Glomerular visceral epithelial cell (primary cell): ENCODE data around the gene DDX18.
A peak's percentile ranks its signal among the peaks of the same experiment; 100 is the strongest.

Experiments used
- DNase-seq: peaks from one replicate; pipeline ENCODE4 v3.0.0-alpha.2; 2016; ENCODE audit errors: extremely low spot score

Gene DDX18

DNA sequence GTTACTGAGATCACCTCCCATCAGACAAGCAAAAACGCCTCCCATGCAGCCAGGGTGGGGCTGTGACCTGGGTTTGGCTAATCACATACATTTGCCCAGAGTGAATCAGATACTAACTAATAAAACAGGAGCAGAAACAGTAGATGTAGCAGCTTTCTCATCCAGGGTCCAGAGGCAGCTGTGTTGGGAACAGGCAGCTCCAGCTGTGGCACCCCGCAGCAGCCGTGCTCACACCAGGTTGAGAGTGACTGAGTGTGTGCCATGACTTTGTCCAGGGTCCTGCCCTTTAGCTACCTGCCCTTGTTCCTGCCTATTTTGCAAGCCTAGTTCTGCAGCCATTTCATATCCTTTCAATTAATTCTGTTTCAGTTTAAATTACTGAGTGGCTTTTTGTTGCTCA lies 20.5 kb downstream of the DDX18 start:
- DNase-seq: no peak

DNA sequence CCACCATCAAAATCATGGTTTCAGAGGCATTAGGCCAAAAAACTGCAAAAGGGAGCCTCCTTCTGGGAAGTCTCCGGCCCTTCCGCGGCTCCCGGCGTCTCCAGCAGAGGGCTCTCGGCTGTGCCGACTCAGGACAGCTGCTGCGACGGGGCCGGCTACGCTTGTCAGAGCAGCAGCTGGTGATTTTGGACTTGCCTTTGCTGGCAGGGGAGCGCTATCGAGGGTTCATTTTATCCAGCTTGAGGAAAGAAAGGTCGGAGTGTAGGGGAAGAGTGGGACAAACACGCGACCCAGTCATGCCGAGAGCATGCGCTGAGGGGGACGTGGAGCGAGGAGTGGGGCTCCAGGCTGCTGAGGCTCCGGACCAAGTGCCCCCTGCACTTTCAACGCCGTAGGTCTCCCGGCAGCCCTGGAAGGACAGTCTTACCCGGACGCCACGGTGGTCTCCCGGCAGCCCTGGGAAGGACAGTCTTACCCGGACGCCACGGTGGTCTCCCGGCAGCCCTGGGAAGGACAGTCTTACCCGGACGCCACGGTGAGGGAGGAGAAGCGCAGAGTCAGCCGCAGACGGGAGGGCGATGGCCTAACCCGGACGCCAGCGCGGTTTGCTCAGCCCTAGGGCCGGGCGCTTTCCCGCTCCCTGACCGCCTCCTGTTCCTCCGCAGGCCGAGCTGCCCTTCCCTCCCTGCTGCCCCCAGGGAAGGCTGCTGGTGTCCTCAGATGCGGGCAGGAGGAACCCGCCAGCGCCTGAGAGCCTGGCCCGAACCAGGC lies 21.7 kb downstream of the DDX18 start:
- DNase-seq: peak; percentile 79

DNA sequence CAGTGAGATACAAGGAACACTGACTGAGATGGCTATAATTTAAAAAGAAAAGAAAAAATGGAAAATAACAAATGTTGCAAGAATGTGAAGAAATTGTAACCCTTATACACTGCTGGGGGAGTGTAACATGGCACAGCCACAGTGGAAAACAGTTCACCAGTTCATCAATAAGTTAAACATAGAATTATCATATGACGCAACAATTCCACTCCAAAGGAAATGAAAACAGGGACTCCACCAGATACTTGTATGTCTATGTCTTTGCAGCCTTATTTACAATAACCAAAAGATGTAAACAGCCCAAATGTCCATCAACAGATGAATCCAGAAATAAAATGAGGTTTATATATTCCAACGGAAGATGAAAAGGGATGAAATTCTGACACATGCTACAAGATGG lies 30.8 kb downstream of the DDX18 start:
- no peak for DNase-seq

DNA sequence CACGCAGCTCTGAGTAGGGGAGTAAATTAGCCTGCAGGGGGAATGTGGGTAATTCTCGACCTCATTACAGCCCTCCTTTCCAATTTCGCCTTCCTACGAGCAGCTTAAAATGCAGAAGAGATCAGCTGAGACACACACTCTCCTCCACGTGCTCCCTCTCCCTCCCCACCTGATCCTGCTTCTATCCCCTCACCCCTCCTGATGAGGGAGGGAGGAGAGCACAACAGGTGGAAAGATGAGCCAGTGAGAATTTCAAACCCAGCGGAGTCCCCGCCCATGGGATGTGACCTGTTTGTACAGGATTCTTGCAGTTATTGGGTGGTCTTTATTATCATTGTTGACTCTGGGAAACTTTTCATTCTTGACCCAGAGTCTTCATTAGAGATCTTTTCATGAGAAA lies 35.5 kb downstream of the DDX18 start:
- no peak for DNase-seq

DNA sequence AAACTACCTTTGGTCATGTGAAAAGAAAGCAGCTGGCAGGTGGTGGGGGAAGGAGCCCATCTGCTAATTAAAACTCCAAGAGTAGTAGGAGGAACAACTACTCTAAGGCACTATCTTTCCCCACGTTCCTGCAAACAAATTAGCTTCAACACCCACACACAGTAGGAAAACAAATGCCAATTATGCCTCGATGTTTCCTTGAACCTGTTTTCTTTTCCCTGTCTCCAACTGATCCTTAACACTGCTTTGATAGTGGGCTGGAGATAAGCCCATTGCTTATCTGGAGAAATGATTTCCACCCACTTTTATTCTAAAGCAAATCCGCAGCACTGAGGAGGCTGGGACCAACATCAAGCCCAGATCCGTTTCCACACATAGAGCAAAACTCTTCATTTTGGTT lies 36.0 kb downstream of the DDX18 start:
- DNase-seq: no peak

DNA sequence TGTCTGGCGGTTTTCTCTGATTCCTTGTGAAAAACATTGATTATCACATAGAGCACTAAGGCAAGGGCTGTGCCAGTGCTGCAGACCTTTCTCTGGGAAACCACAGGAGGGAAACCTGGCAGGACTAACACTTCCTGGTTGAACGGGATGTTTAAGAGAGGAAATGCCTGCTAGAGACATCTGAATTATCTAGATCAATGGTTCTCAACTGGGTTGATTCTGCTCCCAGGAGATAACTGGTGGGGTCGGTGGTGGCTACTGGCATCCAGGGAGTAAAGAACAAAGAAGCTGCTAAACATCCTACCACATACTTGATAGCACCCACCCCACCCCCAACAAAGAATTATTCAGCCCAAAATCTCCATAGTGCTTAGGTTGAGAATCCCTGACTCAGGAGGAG lies 37.5 kb downstream of the DDX18 start:
- DNase-seq: no peak

DNA sequence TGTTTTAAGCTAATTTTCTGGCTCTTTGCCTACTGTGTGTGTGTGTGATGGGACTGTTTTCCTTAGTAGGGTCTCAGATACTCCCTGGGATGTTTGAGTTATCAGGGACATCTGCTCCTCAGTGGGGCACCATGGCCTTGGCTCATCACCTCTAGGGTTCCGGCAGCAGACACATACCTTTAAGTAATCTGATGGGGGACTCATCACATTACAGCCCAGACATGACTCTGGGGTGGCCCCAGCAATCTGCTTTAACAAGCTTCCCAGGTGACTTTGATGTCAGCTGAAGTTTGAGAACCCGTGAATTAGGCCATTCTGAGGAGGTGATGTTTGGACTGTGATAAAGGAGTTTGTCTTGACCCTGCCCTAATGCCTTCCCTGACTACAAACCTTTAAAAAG lies 38.8 kb downstream of the DDX18 start:
- DNase-seq: no peak

DNA sequence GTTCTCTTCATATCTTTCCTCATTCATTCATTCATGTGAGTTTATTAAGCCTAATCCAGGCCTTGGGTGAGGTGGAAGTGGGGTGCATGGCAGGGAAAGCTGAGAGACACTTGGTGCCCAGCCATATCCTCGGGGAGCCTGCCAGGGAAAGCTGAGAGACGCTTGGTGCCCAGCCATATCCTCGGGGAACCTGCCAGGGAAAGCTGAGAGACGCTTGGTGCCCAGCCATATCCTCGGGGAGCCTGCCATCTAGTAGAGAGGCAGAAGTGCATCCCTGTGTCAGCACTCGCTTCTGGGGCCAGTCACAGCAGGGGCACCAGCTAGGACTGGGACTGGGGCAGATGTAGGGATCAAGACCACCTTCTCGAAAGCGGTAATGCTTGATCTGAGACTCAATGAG lies 39.4 kb downstream of the DDX18 start:
- DNase-seq: no peak

DNA sequence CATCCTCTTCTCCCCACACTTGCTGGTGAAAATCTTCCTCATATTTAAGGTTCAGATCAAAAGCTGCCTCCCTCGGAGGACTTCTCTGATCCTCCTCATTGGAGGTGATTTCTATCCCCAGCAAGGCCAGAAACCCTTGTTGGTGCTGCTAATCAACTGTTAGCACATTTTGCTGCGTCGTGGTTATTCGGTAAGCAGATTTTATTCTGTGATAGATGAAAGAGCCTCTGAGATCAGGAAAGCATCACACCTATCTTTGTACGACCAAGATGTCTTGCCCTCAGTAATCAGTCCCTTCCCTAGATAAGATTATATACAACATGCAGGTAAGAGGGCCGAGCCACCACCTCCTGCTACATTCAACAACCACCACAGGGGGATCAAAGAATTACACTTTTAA lies 40.1 kb downstream of the DDX18 start:
- no peak for DNase-seq

DNA sequence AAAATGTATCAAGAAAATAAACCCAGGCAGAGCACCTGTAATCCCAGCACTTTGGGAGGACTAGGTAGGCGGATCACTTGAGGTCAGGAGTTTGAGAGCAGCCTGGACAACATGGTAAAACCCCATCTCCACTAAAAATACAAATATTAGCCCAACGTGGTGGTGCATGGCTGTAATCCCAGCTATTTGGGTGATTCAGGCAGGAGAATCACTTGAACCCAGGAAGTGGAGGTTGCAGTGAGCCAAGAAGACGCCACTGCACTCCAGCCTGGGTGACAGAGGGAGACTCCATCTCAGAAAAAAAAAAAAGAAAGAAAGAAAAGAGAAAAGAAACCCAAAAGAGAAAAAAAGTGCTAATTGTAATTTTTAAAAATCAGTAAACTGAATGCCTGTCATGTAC lies 41.4 kb downstream of the DDX18 start:
- DNase-seq: peak; percentile 12

DNA sequence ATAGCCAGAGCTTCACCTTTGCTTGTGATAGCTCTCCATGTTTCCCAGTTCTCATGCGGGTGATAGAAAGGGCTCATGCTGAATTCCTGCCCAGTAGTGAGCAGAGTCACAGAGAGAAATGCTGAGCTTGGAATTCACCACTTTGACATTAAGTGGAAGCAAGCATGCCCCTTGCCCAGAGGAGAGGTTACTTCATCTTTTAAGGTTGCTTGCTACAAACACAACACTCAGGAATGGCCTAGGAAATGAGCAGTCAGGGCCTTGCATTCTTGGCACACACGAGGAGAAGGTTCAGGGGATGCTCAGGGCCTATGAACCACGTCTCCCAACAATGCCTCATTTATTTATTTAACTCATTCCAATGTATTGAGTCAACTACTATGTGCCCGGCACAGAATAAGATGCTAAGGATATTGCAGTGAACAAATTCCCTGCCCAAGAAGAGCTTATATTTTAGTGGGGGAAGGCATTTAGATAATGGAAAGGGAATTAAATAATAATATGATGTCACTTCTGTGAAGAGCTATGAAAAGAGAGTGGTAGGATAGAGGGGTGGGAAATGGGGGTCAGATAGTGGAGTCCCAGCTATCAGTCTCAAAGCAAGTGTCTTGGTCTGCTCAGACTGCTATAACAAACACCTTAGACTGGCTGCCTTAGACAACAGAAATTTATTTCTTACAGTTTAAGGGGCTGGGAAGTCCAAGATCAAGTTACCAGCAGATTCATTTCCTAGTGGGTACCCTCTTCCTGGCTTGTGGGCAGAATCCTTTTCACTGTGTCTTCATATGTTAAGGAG lies 42.1 kb downstream of the DDX18 start:
- peak; percentile 92 for DNase-seq

DNA sequence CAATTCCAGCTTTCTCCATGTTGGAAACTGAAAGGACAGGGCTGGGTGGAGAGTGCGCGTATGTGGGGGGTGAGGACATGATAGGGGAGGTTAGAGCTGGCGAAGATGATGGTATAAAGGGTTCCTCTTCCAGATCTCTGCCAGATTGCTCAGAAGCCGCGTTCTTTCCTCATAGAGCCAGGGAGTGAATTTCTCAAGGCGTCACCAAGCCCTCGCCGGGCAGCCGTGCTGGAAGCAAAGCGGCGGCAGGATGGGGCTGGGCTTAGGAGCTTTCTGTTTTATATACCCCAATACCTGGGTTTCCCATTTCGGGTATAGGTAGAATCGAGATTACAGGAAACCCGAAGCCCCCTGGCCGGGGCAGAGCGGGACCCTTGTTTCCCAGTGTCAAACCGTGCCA lies 43.8 kb downstream of the DDX18 start:
- no peak for DNase-seq

DNA sequence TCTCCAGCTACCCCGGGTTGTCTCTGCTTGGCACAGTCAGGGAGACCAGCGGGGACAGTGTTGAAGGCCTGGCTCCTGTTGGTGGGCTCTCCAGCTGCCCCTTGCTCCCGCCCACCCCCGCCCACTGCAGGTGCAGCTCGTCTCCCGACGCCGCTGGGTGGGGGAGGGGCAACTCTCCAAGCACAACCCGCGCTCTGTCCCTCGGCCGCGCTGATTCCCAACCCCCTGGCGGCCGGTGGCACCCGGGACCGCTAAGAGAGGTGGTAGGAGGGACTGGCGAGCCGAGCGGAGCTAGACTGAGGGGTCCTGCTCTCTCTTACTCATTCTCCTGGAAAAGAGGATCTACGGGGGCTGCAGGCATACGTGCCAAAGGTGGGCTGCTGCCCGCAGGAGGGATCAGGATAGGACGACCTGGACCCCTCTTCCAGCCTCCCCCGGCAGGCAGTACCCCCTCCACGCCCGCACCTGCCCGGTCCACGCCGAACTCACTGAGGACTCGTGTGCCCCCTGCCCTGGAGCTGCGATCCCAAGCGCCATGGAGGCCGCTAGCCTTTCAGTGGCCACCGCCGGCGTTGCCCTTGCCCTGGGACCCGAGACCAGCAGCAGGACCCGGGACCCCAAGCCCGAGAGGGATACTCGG lies 44.5 kb downstream of the DDX18 start:
- DNase-seq: no peak

DNA sequence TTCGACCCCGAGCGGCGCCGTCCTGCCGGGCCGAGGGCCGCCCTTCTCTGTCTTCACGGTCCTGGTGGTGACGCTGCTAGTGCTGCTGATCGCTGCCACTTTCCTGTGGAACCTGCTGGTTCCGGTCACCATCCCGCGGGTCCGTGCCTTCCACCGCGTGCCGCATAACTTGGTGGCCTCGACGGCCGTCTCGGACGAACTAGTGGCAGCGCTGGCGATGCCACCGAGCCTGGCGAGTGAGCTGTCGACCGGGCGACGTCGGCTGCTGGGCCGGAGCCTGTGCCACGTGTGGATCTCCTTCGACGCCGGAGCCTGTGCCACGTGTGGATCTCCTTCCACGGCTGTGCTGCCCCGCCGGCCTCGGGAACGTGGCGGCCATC lies 45.0 kb downstream of the DDX18 start:
- no peak for DNase-seq

DNA sequence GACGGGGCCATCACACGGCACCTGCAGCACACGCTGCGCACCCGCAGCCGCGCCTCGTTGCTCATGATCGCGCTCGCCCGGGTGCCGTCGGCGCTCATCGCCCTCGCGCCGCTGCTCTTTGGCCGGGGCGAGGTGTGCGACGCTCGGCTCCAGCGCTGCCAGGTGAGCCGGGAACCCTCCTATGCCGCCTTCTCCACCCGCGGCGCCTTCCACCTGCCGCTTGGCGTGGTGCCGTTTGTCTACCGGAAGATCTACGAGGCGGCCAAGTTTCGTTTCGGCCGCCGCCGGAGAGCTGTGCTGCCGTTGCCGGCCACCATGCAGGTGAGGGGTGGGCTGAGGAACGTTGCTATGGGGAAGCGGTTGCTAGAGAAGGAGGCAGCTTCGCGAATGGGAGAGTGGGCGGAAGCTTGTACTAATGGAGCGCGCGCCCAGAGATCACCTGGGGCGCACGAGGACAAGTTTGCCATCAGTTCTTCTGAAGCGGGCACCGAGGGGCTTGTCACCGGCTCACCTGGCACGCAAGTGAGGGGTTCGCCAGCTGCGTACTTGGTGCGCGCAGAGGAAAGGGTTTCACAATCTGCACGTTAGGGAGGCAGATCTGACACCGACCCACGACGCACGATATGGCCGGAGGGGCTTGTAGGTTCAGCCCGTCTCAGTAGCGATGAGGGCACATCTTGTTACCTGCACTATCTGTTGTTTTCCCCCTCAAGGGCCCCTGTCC lies 45.6 kb downstream of the DDX18 start:
- DNase-seq: no peak

DNA sequence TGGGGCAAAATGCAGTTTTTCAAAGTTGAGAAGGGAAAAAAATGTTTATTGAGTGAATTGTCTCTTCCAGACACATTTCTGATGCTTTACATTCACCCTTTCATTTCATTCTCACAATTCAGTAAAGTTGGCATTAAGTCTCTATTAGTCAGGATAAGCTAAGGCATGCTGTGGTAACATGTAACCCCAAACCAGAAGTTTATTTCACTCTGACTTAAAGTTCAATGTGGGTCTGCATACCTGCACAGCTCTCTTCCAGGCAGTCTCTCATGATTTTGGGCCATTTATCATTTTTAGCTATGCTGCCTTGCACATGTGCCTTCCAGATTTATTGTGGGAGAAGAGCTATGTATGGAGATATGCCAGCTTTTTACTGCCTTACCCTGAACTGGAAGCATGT lies 48.0 kb downstream of the DDX18 start:
- DNase-seq: no peak

DNA sequence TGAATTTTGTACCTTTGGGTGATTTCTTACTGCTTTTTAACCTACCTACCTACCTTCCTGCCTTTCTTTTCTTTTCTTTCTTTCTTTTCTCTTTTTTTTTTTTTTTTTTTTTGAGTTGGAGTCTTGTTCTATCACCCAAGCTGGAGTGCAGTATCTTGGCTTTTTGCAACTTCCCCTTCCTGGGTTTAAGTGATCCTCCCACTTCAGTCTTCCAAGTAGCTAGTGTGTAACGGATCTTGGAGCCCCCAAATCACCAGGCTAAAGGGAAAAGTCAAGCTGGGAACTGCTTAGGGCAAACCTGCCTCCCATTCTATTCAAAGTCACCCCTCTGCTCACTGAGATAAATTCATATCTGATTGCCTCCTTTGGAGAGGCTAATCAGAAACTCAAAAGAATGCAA lies 61.3 kb downstream of the DDX18 start:
- DNase-seq: no peak

DNA sequence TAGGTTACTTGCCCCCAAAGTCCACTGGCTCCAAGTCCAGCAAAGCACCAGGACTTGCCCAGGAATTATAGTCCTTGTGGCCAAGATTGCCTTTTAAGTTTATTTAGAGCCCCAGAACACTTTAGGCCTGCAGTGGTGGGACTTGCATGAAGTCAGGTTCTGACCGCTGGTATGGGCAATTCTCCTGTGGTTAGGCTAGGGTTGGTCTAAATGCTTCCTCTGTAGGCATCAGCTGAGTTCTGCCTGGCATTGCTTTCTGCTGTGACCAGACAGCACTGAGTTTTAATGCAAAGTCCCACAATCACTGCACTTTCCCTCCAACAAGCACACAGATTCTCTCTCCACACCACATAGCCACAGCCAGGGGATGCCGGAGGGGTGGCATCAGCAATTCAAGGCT lies 64.5 kb downstream of the DDX18 start:
- no peak for DNase-seq
